ENCODE measurements around the gene GNAL. TPM values are rescaled to one million over a fixed set of nuclear protein-coding genes. Genes with fewer than 3 reads are reported as not detected.

Gene GNAL
- total RNA-seq, 1 donor from 2014 or later, result 5.9 TPM

Other genes with a start within 250 kb of the GNAL start
- not detected for gene SLC35G4, start 79.7 kb upstream of the GNAL start, total RNA-seq
- gene CHMP1B, start 162.1 kb downstream of the GNAL start, total RNA-seq, result 25.5 TPM
- 18.9 TPM for gene MPPE1, start 219.1 kb downstream of the GNAL start, total RNA-seq

Measured in ascending aorta (tissue), 1 donor.